ENCODE data around the gene MAD2L1. TPM values are rescaled to one million over a fixed set of nuclear protein-coding genes. Genes with fewer than 3 reads are reported as not detected.

The MAD2L1 gene
- total and polyA plus RNA-seq, 2 of the 13 experiments (the other 11 are each of a cell fraction or from before 2014, with no cell fraction given), result 40.6 to 109 TPM

GRCh38 chr4:120055795-120056194 lies 10.9 kb downstream of the MAD2L1 start:
- in situ Hi-C loops (cut with HindIII; ENCODE audit: extremely low pct_ligation_motif_present, low pct_unique_long_range_greater_than_20kb) (loop anchor here (10.0 kb wide), 3 partner anchors 431 to 1071 kb away; partner anchors contain the start of gene PDE5A), intact Hi-C loops (cut with micrococcal nuclease; ENCODE audit: unreplicated experiment) (no loop called here)
- Histone ChIP-seq H3K9me3 (ENCODE audit: low read length) (no peaks in the 10 kb centered on the region), H4K20me1 (ENCODE audit: insufficient read depth, low read length) (no peaks in the 10 kb centered on the region), H3K4me2 (ENCODE audit: low read depth, low read length) (no peak overlapping the region), H3K27me3 (ENCODE audit: control insufficient read depth in 1 of 2, insufficient read depth in 2 of 2, low read length in 2 of 2) (no peaks in the 10 kb centered on the region), H3K27ac (ENCODE audit: extremely low read length, insufficient read depth, low read length) (no peak overlapping the region), H3K9ac (ENCODE audit: insufficient read depth, low read depth, low read length) (no peak overlapping the region), H3K4me1 (ENCODE audit: insufficient read depth, low read length) (no peaks in the 10 kb centered on the region), H3K4me3 (replicated peaks in 1 of 3; ENCODE audit: insufficient read depth in 1 of 3, low read depth in 2 of 3, low read length in 3 of 3) (no peak overlapping the region), H3K36me3 (replicated peaks in 1 of 2; ENCODE audit: control insufficient read depth in 1 of 2, insufficient read depth in 2 of 2, low read length in 2 of 2) (peaks cover 0 to 4% of the 10 kb centered on the region in 2 experiments; a peak in 2 of 5 replicates), H3K79me2 (ENCODE audit: insufficient read depth, low read length) (no peaks in the 10 kb centered on the region), H2AFZ (ENCODE audit: low read length) (no peak overlapping the region)
- WGBS (ENCODE audit: low lambda C conversion rate), result 95% methylated on average over 1 of the region's 1 CpG
- ATAC-seq, result no peak
- CTCF ChIA-PET (ENCODE audit: low intra/inter-chr PET ratio, low total read pairs), result no interaction called here
- no peak for FAIRE-seq
- no TSS peak for BruUV-seq (replicated peaks)
- no peak for TF ChIP-seq ISX (CRISPR knock-in tag; conservative IDR thresholded peaks at IDR 0.05)
- no peak for TF ChIP-seq KLF9 (CRISPR knock-in tag; IDR thresholded peaks at IDR 0.05; ENCODE audit: low read depth)
- no peak for TF ChIP-seq KLF6 (CRISPR knock-in tag; IDR thresholded peaks at IDR 0.05)
- TF ChIP-seq U2AF2 (IDR thresholded peaks at IDR 0.05; ENCODE audit: low read depth, low read length), result no peak
- TF ChIP-seq ZBTB38 (CRISPR knock-in tag; IDR thresholded peaks at IDR 0.05), result no peak
- TF ChIP-seq ZNF431 (CRISPR knock-in tag; IDR thresholded peaks at IDR 0.05; ENCODE audit: borderline replicate concordance, low read depth), result no peak
- TF ChIP-seq ZNF160 (CRISPR knock-in tag; IDR thresholded peaks at IDR 0.05), result no peak
- no peak for TF ChIP-seq ZBTB4 (CRISPR knock-in tag; IDR thresholded peaks at IDR 0.05; ENCODE audit: borderline replicate concordance)
- DNase-seq (ENCODE audit: low spot score), result no peak
- POLR2A ChIA-PET, result no interaction called here
